ENCODE data around the gene ZNF74.
A peak's percentile ranks its signal among the peaks of the same experiment; 100 is the strongest.
"Not testable (repeated sequence)": the region's sequence is repeated elsewhere in the genome, so short reads cannot be mapped to it uniquely, and the experiment has no call there.

ZNF74 gene

DNA sequence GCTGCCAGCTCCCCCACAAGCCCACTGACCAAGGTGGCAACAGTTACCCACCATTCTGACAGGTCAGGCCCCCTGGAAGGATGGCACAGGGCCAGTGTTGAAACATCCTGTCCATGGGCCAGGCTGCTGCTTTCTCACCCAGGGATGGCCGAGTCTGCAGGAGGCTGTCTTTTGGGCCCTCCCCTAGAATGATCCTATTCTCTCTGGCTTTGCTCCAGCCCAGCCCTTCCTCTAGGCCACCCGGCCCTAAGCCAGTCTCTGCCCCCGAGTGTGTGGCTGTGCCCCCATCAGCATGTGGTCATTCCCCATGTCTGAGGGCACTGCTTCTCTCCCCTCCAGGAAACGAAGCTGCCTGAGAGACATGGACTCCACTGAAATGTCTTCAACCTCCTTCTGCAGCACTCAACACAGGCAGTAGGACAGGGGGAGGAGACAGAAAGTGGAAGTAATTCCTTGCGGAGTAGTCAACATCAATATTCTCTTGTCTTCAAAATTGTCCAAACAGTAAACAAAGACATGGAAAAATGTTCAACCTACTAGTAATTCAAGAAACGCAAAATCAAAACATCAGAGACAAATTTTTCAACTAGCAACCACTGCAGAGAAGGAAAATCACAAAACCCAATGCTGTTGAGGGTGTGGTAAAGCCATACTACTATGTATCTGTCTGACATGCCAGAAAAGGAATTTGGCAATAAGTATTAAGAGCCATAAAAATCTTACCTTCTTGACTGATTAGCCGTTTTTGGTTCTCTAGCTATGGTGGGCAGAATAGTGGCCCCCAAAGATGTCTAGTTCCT lies 48.7 kb downstream of the ZNF74 start:
- no peak for DNase-seq (ENCODE audit: low read depth)
- no peak overlapping the region for H3K4me3 ChIP-seq (ENCODE audit: low read length)
- H3K27me3 ChIP-seq (replicated peaks; ENCODE audit: control insufficient read depth, insufficient read depth, low read length), result no peaks in the 10 kb centered on the region
- H3K9me3 ChIP-seq (ENCODE audit: control insufficient read depth, low read length), result no peaks in the 10 kb centered on the region
- no peak overlapping the region for H3K9ac ChIP-seq (ENCODE audit: low read length)
- peaks cover 31% of the 10 kb centered on the region for H3K4me1 ChIP-seq (ENCODE audit: control insufficient read depth, insufficient read depth, low read length)
- H3K36me3 ChIP-seq (ENCODE audit: control insufficient read depth, insufficient read depth, low read length, severe bottlenecking), result peaks cover 19% of the 10 kb centered on the region

GRCh38 chr22:20444325-20444724 lies 50.4 kb downstream of the ZNF74 start:
- Histone ChIP-seq H3K4me1 (ENCODE audit: control insufficient read depth, insufficient read depth, low read length) (peaks cover 19% of the 10 kb centered on the region), H3K4me3 (ENCODE audit: low read length) (no peak overlapping the region), H3K9ac (ENCODE audit: low read length) (no peak overlapping the region), H3K9me3 (ENCODE audit: control insufficient read depth, low read length) (no peaks in the 10 kb centered on the region), H3K36me3 (ENCODE audit: control insufficient read depth, insufficient read depth, low read length, severe bottlenecking) (peaks cover 19% of the 10 kb centered on the region), H3K27me3 (replicated peaks; ENCODE audit: control insufficient read depth, insufficient read depth, low read length) (no peaks in the 10 kb centered on the region)
- DNase-seq (ENCODE audit: low read depth), result no peak

DNA sequence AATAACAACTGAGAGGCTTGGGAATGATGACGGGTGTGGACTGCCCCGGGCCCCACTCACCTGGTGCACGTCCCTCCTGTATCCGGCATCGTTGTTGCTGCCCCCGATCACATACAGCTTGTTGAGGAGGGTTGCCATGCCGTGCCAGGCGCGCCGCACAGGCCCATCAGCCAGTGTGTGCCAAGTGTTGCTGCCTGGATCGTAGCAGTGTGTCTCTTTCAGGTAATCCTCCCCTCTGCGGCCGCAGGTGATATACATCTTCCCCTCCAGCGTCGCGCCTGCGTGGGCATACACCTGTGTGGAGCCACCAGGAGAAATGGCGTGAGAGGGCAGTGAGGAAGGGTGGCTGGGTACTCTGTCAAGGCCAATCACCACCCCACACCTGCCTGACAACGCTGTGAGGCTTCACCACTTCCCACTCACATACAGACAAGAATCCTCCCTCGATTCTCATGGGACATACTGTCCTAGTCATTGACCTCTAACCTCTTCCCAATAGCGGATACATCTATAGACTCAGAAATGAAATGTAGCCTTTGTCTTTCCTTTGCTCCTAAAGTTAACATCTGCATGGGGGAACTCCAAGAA lies 52.5 kb downstream of the ZNF74 start:
- peaks cover 12% of the 10 kb centered on the region for H3K4me1 ChIP-seq (ENCODE audit: control insufficient read depth, insufficient read depth, low read length)
- no peak overlapping the region for H3K4me3 ChIP-seq (ENCODE audit: low read length)
- H3K9me3 ChIP-seq (ENCODE audit: control insufficient read depth, low read length), result no peaks in the 10 kb centered on the region
- no peak for DNase-seq (ENCODE audit: low read depth)
- no peaks in the 10 kb centered on the region for H3K27me3 ChIP-seq (replicated peaks; ENCODE audit: control insufficient read depth, insufficient read depth, low read length)
- no peak overlapping the region for H3K9ac ChIP-seq (ENCODE audit: low read length)
- peaks cover 30% of the 10 kb centered on the region for H3K36me3 ChIP-seq (ENCODE audit: control insufficient read depth, insufficient read depth, low read length, severe bottlenecking)

DNA sequence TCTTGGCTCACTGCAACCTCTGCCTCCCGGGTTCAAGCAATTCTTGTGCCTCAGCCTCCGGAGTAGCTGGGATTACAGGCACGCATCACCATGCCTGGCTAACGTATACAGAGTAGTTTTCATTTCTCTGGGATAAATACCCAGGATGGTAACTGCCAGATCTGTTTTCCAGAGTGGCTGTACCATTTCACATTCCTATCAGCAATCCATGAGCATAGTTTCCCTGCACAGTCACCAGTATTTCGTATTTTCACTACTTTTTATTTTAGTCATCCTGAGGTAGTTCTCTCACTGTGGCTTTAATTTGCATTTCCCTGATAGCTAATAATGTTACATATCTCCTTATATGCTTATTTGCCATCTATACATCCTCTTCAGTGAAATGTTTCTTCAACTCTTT lies 54.7 kb downstream of the ZNF74 start:
- H3K27me3 ChIP-seq (replicated peaks; ENCODE audit: control insufficient read depth, insufficient read depth, low read length), result no peaks in the 10 kb centered on the region
- no peaks in the 10 kb centered on the region for H3K9me3 ChIP-seq (ENCODE audit: control insufficient read depth, low read length)
- peaks cover 39% of the 10 kb centered on the region for H3K36me3 ChIP-seq (ENCODE audit: control insufficient read depth, insufficient read depth, low read length, severe bottlenecking)
- DNase-seq (ENCODE audit: low read depth), result no peak
- no peaks in the 10 kb centered on the region for H3K4me1 ChIP-seq (ENCODE audit: control insufficient read depth, insufficient read depth, low read length)
- H3K9ac ChIP-seq (ENCODE audit: low read length), result no peak overlapping the region
- no peak overlapping the region for H3K4me3 ChIP-seq (ENCODE audit: low read length)

- Histone ChIP-seq H3K36me3 (ENCODE audit: control insufficient read depth, insufficient read depth, low read length, severe bottlenecking) (peaks cover 33% of the 10 kb centered on the region), H3K4me1 (ENCODE audit: control insufficient read depth, insufficient read depth, low read length) (no peaks in the 10 kb centered on the region), H3K27me3 (replicated peaks; ENCODE audit: control insufficient read depth, insufficient read depth, low read length) (no peaks in the 10 kb centered on the region), H3K9ac (ENCODE audit: low read length) (no peak overlapping the region), H3K4me3 (ENCODE audit: low read length) (no peak overlapping the region), H3K9me3 (ENCODE audit: control insufficient read depth, low read length) (no peaks in the 10 kb centered on the region)
- DNase-seq (ENCODE audit: low read depth), result no peak
These were observed 56.0 kb downstream of the ZNF74 start for GRCh38 chr22:20449819-20450550.

GRCh38 chr22:20450551-20450906 lies 56.6 kb downstream of the ZNF74 start:
- H3K9me3 ChIP-seq (ENCODE audit: control insufficient read depth, low read length), result no peaks in the 10 kb centered on the region
- peaks cover 32% of the 10 kb centered on the region for H3K36me3 ChIP-seq (ENCODE audit: control insufficient read depth, insufficient read depth, low read length, severe bottlenecking)
- no peak overlapping the region for H3K4me3 ChIP-seq (ENCODE audit: low read length)
- H3K4me1 ChIP-seq (ENCODE audit: control insufficient read depth, insufficient read depth, low read length), result no peaks in the 10 kb centered on the region
- no peak for DNase-seq (ENCODE audit: low read depth)
- H3K27me3 ChIP-seq (replicated peaks; ENCODE audit: control insufficient read depth, insufficient read depth, low read length), result no peaks in the 10 kb centered on the region
- no peak overlapping the region for H3K9ac ChIP-seq (ENCODE audit: low read length)

GRCh38 chr22:20451129-20451778 lies 57.3 kb downstream of the ZNF74 start:
- not testable (repeated sequence) for H3K9me3 ChIP-seq (ENCODE audit: control insufficient read depth, low read length); H3K27me3 ChIP-seq (replicated peaks; ENCODE audit: control insufficient read depth, insufficient read depth, low read length); H3K4me1 ChIP-seq (ENCODE audit: control insufficient read depth, insufficient read depth, low read length); H3K4me3 ChIP-seq (ENCODE audit: low read length); H3K9ac ChIP-seq (ENCODE audit: low read length); DNase-seq (ENCODE audit: low read depth)
- H3K36me3 ChIP-seq (ENCODE audit: control insufficient read depth, insufficient read depth, low read length, severe bottlenecking), result peaks cover 25% of the 10 kb centered on the region

DNA sequence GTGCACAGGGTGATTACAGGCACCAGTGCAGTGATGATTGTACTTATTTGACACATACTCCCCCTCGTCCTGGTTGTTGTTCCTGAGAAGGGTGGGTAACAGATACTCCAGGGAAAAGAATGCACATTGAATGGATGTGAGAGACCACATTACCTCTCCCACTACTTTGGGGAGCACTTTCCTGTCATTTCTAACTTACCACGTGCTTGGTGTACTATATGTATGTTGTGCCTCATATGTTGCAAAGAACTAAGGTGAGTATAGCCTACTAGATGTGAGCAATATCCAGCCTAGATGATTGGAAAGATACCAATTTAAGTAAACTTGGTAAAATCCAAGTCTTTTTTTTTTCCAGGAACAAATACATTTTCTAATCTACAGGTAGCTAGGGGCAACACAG lies 58.0 kb downstream of the ZNF74 start:
- peaks cover 5% of the 10 kb centered on the region for H3K4me1 ChIP-seq (ENCODE audit: control insufficient read depth, insufficient read depth, low read length)
- peaks cover 27% of the 10 kb centered on the region for H3K36me3 ChIP-seq (ENCODE audit: control insufficient read depth, insufficient read depth, low read length, severe bottlenecking)
- DNase-seq (ENCODE audit: low read depth), result no peak
- no peak overlapping the region for H3K9ac ChIP-seq (ENCODE audit: low read length)
- H3K27me3 ChIP-seq (replicated peaks; ENCODE audit: control insufficient read depth, insufficient read depth, low read length), result no peaks in the 10 kb centered on the region
- H3K4me3 ChIP-seq (ENCODE audit: low read length), result no peak overlapping the region
- H3K9me3 ChIP-seq (ENCODE audit: control insufficient read depth, low read length), result no peaks in the 10 kb centered on the region

DNA sequence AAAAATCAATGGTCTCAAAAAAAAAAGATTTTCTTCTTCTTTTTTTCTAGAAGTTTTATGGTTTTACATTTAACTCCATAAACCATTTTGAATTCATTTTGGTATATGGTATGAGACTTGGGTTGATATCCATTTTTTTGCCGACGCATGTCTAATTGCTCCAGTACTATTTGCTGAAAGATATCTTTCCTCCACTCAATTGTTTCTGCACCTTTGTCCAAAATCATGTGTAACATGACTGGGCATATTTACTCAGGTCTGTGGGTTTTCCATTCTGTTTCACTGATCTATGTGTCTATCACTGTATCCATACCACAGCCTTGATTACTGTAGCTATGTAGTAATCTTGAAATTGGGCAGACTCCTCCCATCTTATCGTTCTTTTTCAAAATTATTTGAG lies 59.3 kb downstream of the ZNF74 start:
- Histone ChIP-seq H3K27me3 (replicated peaks; ENCODE audit: control insufficient read depth, insufficient read depth, low read length) (no peaks in the 10 kb centered on the region), H3K4me3 (ENCODE audit: low read length) (no peak overlapping the region), H3K9me3 (ENCODE audit: control insufficient read depth, low read length) (no peaks in the 10 kb centered on the region), H3K4me1 (ENCODE audit: control insufficient read depth, insufficient read depth, low read length) (peaks cover 5% of the 10 kb centered on the region), H3K36me3 (ENCODE audit: control insufficient read depth, insufficient read depth, low read length, severe bottlenecking) (peaks cover 38% of the 10 kb centered on the region), H3K9ac (ENCODE audit: low read length) (no peak overlapping the region)
- DNase-seq (ENCODE audit: low read depth), result no peak

GRCh38 chr22:20455709-20456063 lies 61.7 kb downstream of the ZNF74 start:
- Histone ChIP-seq H3K4me3 (ENCODE audit: low read length) (no peak overlapping the region), H3K9me3 (ENCODE audit: control insufficient read depth, low read length) (no peaks in the 10 kb centered on the region), H3K27me3 (replicated peaks; ENCODE audit: control insufficient read depth, insufficient read depth, low read length) (no peaks in the 10 kb centered on the region), H3K36me3 (ENCODE audit: control insufficient read depth, insufficient read depth, low read length, severe bottlenecking) (peaks cover 37% of the 10 kb centered on the region), H3K4me1 (ENCODE audit: control insufficient read depth, insufficient read depth, low read length) (peaks cover 17% of the 10 kb centered on the region), H3K9ac (ENCODE audit: low read length) (no peak overlapping the region)
- no peak for DNase-seq (ENCODE audit: low read depth)

- Histone ChIP-seq H3K9ac (ENCODE audit: low read length) (no peak overlapping the region), H3K4me1 (ENCODE audit: control insufficient read depth, insufficient read depth, low read length) (peaks cover 17% of the 10 kb centered on the region), H3K36me3 (ENCODE audit: control insufficient read depth, insufficient read depth, low read length, severe bottlenecking) (peaks cover 38% of the 10 kb centered on the region), H3K9me3 (ENCODE audit: control insufficient read depth, low read length) (no peaks in the 10 kb centered on the region), H3K27me3 (replicated peaks; ENCODE audit: control insufficient read depth, insufficient read depth, low read length) (no peaks in the 10 kb centered on the region), H3K4me3 (ENCODE audit: low read length) (no peak overlapping the region)
- DNase-seq (ENCODE audit: low read depth), result peak; percentile 93
These were observed 62.2 kb downstream of the ZNF74 start for GRCh38 chr22:20456064-20456721.
